ENCODE results near the gene CALR. TPM values are rescaled to one million over a fixed set of nuclear protein-coding genes. Genes with fewer than 3 reads are reported as not detected.

Gene CALR
- total and polyA plus RNA-seq, 9 of the 15 experiments (the other 6 are each of a cell fraction or from before 2014, with no cell fraction given) = 126 to 811 (median 642) TPM

GRCh38 chr19:12937093-12937926 lies 1.1 kb upstream of the CALR start (continued):
- TF ChIP-seq CREB3 (tag; conservative IDR thresholded peaks at IDR 0.05; ENCODE audit: low read depth) (no peak), FOXK1 (CRISPR knock-in tag; IDR thresholded peaks at IDR 0.05; ENCODE audit: borderline replicate concordance) (peak; percentile 14; the same call in 1 of the 2 replicates), RAD51 (IDR thresholded peaks at IDR 0.05; ENCODE audit: borderline replicate concordance, low read depth) (peak; percentile 59), ZKSCAN8 (CRISPR knock-in tag; IDR thresholded peaks at IDR 0.05) (no peak), FOXP4 (CRISPR knock-in tag; IDR thresholded peaks at IDR 0.05; ENCODE audit: borderline replicate concordance) (peak; percentile 71; the same call in 1 of the 2 replicates), USF2 (CRISPR knock-in tag; IDR thresholded peaks at IDR 0.05) (peak; percentile 64; the same call in 1 of the 2 replicates), CBX3 (IDR thresholded peaks at IDR 0.05; ENCODE audit: borderline replicate concordance in 1 of 2, low read length in 2 of 2) (no peak), ZNF561 (CRISPR knock-in tag; conservative IDR thresholded peaks at IDR 0.05) (no peak), ZBTB43 (CRISPR knock-in tag; IDR thresholded peaks at IDR 0.05) (no peak), FOXM1 (IDR thresholded peaks at IDR 0.05; ENCODE audit: low read depth) (no peak), FOXM1 (CRISPR knock-in tag; IDR thresholded peaks at IDR 0.05; ENCODE audit: low read depth) (0 out of 2 replicates have a peak, but pooled peaks have one; percentile 9), TAL1 (IDR thresholded peaks at IDR 0.05) (peak; percentile 4; the same call in 1 of the 2 replicates), MIER1 (IDR thresholded peaks at IDR 0.05; ENCODE audit: low read depth) (no peak), GABPA (tag; conservative IDR thresholded peaks at IDR 0.05; ENCODE audit: low read depth) (peak; percentile 9; the same call in 1 of the 2 replicates), NCOA4 (IDR thresholded peaks at IDR 0.05; ENCODE audit: partially characterized antibody) (no peak), TOE1 (IDR thresholded peaks at IDR 0.05; ENCODE audit: borderline replicate concordance) (peak; percentile 12; the same call in 1 of the 2 replicates), TOE1 (CRISPR knock-in tag; IDR thresholded peaks at IDR 0.05; ENCODE audit: borderline replicate concordance, low read depth) (no peak), GATA2 (CRISPR knock-in tag; IDR thresholded peaks at IDR 0.05) (0 out of 2 replicates have a peak, but pooled peaks have one; percentile 27)
